Keratinocyte (primary cell): ENCODE data around the gene MAPK14.

Experiments used
- CTCF ChIP-seq, 3 experiments: IDR thresholded peaks in 1 of 3; conservative IDR thresholded peaks in 1 of 3; optimal IDR thresholded peaks in 1 of 3; 2 replicates in 2 of 3; 3 replicates in 1 of 3; pipeline versions ENCODE3 to v1.5.1; 2011; ENCODE audit warnings: low read length in 3 of 3, mild to moderate bottlenecking in 3 of 3, moderate library complexity in 2 of 3, control low read depth in 1 of 3, inconsistent platforms in 1 of 3; ENCODE audit not compliant: insufficient read depth in 2 of 3; ENCODE audit errors: extremely low read depth in 1 of 3
- EZH2 ChIP-seq: IDR thresholded peaks from one replicate; pipeline ENCODE4 v1.6.1; 2012; ENCODE audit warnings: inconsistent platforms, mild to moderate bottlenecking, low read length, moderate library complexity

- TF ChIP-seq EZH2: no peak
- no peak for TF ChIP-seq CTCF (optimal IDR thresholded peaks at IDR 0.05 in 1 of 3, IDR thresholded peaks at IDR 0.05 in 1 of 3, conservative IDR thresholded peaks at IDR 0.05 in 1 of 3; ENCODE audit: extremely low read depth in 1 of 3, insufficient read depth in 2 of 3, low read length in 3 of 3)
Observed at GRCh38 chr6:36121787-36122494, 94.3 kb downstream of the MAPK14 start.
